ENCODE results near the gene SERPINB7. TPM values are rescaled to one million over a fixed set of nuclear protein-coding genes. Genes with fewer than 3 reads are reported as not detected.

The SERPINB7 gene
- polyA plus RNA-seq, 4 donors = 0.20 to 0.65 (median 0.54) TPM

- peak in 3 of 4 donors; percentile 19 to 33 (median 24) for DNase-seq (ENCODE audit: low read depth in 4 of 4, low spot score in 2 of 4)
These were observed 9.7 kb downstream of the SERPINB7 start for GRCh38 chr18:63784787-63785452.

- no peak for DNase-seq (ENCODE audit: low read depth in 4 of 4, low spot score in 2 of 4)
These were observed 12.5 kb downstream of the SERPINB7 start for GRCh38 chr18:63787673-63788072.

DNA sequence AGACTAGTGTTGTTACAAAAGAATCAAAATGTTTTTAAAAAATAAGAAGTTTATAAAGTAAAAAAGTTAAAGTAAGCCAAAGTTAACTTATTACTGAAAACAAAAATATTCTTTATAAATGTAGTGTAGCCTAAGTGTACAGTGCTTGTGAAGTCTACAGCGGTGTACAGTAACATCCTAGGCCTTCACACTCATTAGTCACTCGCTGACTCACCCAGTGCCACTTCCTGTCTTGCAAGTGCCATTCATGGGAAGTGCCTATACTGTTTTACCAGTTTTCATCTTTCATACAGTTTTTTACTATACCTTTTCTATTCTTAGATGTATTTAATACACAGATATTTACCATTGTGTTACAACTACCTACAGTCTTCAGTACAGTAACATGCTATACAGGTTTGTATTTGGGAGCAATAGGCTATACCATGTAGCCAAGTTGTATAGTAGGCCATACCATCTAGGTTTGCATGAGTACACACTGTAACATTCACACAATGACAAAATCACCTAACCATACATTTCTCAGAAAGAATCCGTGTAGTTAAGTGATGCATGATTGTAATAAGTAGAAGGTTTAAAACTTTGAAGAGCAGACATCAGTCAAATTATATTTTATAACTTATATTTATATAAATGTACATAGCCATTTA, 13.4 kb downstream of the SERPINB7 start:
- no peak for DNase-seq (ENCODE audit: low read depth in 4 of 4, low spot score in 2 of 4)

DNA sequence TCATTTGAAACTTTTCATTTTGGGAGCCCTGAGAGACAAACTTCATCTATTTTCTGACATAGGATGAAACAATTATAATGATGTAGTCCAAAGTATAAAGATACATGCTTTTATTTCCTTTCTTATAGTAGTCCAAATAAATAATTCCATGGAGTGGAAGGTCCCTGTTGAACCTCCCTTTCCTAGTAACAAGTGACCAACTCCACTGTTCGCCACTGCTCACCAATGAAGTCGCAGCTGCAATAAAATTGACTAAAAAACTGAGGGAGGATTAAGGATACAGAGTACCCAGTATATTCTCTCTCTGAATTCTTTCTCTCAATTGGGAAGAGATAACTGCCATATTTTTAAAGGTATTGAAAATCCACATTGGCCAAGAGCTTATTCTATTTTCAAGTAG, 14.1 kb downstream of the SERPINB7 start:
- no peak for DNase-seq (ENCODE audit: low read depth in 4 of 4, low spot score in 2 of 4)

DNA sequence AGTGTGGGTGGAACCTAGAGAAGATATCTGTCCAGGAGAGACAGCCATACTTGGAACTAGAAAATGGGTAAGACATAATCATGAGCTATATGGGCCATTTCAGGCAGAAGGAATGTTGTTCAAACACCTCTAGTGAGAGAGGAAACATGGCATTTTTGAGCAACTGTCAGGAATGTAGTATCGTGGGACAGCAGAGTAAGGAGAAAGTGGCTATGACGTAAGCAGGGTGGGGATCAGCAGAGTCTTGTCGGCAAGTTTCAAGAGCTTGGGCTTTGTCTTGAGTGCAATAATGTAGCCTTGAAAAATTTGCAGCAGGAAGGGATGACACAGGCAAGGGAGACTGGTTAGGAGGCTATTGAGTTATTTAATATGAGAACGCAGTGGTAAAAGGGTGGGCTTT, 20.4 kb downstream of the SERPINB7 start:
- DNase-seq (ENCODE audit: low read depth in 4 of 4, low spot score in 2 of 4) = no peak

DNA sequence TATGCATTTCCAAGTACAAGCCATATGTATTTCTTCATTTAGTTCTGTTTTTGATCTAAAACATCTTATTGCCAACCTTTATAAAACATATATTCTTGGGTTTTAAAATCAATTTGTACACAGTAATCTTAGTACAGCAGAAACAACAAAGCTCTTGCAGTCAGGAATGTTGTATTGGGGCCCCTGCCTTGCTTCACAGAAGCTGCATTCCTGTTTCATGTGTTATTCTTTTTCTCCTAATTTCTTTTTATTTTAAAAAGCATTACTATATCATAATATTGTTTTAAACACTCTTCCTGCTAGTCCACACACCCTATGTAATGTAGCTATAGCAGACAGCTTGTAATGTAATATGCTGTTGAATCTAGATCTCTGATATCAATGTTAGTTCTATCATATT, 24.0 kb downstream of the SERPINB7 start:
- DNase-seq (ENCODE audit: low read depth in 4 of 4, low spot score in 2 of 4) = no peak

DNA sequence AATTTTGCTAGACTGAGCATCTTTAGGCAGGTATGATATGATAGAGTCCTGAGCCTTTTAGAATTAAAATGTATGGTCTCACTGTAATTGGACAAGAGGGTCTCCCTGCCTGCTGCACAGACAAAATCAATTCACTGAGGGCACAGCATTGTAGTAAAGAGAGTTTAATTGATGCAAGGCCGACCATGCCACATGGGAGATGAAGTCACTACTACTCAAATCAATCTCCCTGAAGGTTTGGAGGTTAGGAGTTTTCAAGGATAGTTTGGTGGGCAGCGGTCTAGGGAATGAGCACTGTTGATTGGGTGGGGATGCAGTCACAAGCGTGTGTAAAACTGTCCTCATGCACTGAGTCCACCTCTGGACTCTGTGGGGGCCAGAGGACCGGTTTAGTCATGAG, 26.1 kb downstream of the SERPINB7 start:
- DNase-seq (ENCODE audit: low read depth in 4 of 4, low spot score in 2 of 4) = no peak

GRCh38 chr18:63808125-63808524, 32.9 kb downstream of the SERPINB7 start:
- no peak for DNase-seq (ENCODE audit: low read depth in 4 of 4, low spot score in 2 of 4)

GRCh38 chr18:63817441-63818051, 42.3 kb downstream of the SERPINB7 start:
- no peak for DNase-seq (ENCODE audit: low read depth in 4 of 4, low spot score in 2 of 4)

DNA sequence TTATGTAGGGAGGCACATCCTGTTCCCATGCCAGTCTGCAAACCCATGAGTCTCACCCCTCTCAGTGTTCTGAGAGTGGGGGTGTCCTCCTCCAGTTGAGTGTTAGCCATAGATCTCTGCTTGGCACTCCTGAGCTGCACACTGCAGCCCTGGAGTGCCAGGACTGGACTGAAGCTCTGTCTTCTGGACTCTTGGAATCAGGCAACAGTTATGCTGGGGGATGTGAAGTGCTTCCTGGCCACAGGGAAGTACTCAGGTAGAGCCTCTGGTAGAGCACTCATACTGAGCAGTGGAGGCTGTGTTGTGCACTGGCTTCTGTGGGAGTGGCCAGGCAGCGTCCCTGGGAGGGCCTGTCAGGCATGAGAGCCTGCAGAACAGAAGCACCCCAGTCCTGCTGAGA, 43.0 kb downstream of the SERPINB7 start:
- no peak for DNase-seq (ENCODE audit: low read depth in 4 of 4, low spot score in 2 of 4)

DNA sequence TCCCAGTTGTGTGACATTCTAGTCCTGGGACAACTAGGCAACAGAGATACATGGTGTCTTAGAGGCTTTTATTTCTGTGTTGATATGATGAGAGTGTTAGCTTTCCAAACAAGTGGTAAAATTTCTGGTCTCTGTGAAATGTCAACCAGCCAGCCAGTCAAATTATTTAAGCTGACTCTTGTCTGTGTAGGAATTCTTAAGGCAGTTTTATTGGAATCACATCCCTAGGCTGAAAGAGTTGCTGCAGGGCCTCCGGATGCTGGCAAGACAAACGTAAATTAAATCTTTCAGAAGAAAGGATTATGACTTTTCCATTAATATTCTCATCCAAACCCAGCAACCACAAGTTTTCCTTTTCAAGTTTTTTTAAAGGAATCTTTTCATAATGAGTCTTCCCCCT, 44.6 kb downstream of the SERPINB7 start:
- DNase-seq (ENCODE audit: low read depth in 4 of 4, low spot score in 2 of 4) = no peak

DNA sequence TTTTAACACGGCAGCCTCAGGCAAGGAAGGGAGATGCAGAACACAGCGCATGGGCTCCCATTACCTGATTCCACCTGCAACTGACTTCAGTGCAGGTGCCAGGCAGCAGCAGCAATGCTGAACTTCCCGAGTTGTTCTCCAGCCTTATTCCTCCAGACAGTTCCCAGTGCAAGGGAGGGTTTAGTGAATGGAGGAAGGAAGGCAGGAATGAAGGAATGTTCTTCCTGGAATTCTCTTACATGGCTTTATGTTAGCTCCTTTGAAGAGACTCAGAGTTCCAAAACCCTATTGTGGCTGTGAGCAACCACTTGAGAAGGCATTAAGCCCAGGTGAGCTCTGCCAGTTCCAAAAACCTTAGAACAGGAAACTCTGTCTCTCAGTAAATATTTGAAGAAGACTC, 45.5 kb downstream of the SERPINB7 start:
- no peak for DNase-seq (ENCODE audit: low read depth in 4 of 4, low spot score in 2 of 4)

DNA sequence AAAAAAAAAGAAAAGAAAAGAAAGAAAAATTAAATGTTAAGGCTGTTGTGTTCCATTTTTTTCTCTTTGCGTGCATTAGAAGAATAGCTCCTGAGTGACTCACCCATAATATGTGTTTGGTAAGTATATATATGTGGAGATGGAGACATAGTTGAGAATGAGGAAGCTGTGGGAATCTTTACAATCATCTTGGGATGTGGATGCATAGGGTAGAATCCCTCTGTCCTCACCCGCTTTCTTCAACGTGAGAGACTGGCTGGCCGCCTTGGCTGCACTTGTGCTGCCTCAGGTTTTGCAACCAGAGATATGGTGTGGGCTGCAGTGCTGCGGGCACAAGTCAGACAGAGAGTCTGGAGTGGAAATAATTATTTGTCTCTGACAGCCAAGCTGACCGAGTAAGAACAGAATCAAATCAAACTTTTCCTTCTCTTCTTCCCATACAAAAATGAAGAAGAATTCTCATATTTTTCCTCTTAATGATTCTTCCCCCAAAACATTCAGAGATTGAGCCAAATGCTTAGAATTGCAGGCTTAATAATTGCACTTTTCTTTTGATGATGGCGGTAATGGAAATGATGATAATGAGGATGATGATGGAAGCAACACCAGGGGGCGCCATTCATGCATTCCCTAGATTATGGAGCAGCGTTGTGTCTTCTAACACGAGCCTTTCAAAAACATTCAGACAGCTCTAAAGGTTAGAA, 48.5 kb downstream of the SERPINB7 start:
- DNase-seq (ENCODE audit: low read depth in 4 of 4, low spot score in 2 of 4) = no peak

GRCh38 chr18:63824220-63824525, 49.0 kb downstream of the SERPINB7 start:
- no peak for DNase-seq (ENCODE audit: low read depth in 4 of 4, low spot score in 2 of 4)

GRCh38 chr18:63828120-63828519, 52.9 kb downstream of the SERPINB7 start:
- no peak for DNase-seq (ENCODE audit: low read depth in 4 of 4, low spot score in 2 of 4)

DNA sequence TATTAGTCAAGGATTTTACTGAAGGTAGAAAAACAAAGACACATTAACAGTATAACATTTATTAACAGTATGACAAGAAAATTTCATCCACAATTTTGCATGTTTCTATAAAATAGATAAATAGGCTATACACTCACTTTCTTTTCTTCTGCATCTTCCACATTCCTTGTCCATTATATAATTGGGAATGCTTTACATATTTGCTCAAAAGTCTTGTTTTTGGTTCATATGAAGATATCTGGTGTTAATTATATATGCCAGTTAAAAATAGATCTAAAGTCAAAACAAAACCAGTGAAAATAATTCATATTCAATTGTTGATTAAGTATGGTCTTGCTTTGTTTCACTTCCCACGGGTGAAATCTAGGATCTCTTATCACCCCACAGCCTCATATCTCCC, 53.4 kb downstream of the SERPINB7 start:
- no peak for DNase-seq (ENCODE audit: low read depth in 4 of 4, low spot score in 2 of 4)

GRCh38 chr18:63829886-63830285, 54.7 kb downstream of the SERPINB7 start:
- no peak for DNase-seq (ENCODE audit: low read depth in 4 of 4, low spot score in 2 of 4)

GRCh38 chr18:63831080-63831788, 56.0 kb downstream of the SERPINB7 start:
- no peak for DNase-seq (ENCODE audit: low read depth in 4 of 4, low spot score in 2 of 4)

DNA sequence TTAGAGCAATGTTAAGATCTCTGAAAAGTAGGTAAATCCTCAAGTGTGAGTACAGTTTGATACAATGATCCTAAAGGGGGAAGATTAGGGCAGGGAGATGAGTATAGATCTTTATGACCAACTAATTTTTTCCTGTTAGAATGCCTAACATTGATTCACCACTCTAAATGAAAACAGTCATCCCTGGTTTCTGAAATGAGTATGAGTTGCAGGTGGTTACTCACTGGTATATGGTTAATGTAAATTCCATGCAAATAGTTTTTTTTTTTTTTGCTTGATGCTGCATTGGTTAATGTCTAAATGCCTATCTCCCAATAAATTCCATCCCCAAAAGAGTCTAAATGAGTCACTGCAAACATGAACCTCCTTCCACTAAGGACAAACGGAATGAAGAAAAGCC, 57.3 kb downstream of the SERPINB7 start:
- DNase-seq (ENCODE audit: low read depth in 4 of 4, low spot score in 2 of 4) = no peak

DNA sequence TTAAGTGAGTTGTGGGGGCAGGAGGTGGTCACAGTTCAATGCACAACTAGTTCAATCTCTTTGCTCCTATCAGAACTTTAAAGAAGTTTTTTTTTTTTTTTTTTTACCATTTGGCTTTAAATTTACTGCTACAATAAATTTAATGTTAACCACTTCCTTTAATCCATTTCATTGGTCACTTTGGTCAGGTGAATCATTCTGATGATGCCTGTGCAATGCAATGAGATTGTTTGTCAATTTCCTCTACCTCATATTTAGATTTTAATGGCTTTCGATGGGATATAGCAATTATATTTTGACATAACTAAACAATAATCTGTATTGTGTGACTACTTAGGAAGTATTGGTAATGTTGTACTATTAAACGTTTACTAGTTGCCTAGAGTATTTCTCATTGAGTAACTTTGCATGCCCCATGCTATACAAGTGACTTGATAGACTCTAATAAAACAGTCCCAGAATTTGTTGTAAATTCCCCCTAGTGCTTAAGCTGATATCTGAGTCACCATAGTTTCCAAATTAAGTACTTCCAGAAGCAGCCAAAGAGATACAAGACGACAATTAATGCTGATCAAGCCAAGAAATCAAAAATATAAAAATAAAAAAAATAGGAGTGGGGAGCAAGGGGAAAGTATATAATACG, 59.4 kb downstream of the SERPINB7 start:
- no peak for DNase-seq (ENCODE audit: low read depth in 4 of 4, low spot score in 2 of 4)

DNA sequence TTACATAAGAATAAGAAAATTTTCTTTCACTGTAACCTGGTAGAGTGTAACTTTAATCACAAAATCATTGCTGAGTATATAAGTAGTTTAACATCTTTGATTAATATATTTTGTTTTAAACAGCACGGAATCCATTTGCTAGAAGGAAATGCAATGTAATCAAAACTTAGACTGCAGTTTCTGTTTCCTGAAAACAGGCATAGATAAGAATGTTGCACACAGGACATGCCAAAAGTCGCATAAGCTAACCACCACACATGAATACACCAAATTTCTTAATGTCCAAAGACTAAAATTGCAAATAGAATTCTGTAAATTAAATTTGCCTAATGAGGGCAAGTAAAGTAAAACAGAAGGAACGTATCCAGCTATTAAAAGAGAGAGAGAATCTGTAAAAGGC, 61.2 kb downstream of the SERPINB7 start:
- DNase-seq (ENCODE audit: low read depth in 4 of 4, low spot score in 2 of 4) = no peak
